GM19023 (cell line): Measurements from ENCODE around the gene RBM10.
A peak's percentile ranks its signal among the peaks of the same experiment; 100 is the strongest.
"Not testable (repeated sequence)": the region's sequence is repeated elsewhere in the genome, so short reads cannot be mapped to it uniquely, and the experiment has no call there.

Experiments used
- ATAC-seq: cut with Tn5 transposase; IDR thresholded peaks from one replicate; pipeline ENCODE4 v1.9.1; 2021; ENCODE audit warnings: mild to moderate bottlenecking, moderate library complexity; ENCODE audit not compliant: unreplicated experiment

Gene RBM10, protein sequence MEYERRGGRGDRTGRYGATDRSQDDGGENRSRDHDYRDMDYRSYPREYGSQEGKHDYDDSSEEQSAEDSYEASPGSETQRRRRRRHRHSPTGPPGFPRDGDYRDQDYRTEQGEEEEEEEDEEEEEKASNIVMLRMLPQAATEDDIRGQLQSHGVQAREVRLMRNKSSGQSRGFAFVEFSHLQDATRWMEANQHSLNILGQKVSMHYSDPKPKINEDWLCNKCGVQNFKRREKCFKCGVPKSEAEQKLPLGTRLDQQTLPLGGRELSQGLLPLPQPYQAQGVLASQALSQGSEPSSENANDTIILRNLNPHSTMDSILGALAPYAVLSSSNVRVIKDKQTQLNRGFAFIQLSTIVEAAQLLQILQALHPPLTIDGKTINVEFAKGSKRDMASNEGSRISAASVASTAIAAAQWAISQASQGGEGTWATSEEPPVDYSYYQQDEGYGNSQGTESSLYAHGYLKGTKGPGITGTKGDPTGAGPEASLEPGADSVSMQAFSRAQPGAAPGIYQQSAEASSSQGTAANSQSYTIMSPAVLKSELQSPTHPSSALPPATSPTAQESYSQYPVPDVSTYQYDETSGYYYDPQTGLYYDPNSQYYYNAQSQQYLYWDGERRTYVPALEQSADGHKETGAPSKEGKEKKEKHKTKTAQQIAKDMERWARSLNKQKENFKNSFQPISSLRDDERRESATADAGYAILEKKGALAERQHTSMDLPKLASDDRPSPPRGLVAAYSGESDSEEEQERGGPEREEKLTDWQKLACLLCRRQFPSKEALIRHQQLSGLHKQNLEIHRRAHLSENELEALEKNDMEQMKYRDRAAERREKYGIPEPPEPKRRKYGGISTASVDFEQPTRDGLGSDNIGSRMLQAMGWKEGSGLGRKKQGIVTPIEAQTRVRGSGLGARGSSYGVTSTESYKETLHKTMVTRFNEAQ

DNA sequence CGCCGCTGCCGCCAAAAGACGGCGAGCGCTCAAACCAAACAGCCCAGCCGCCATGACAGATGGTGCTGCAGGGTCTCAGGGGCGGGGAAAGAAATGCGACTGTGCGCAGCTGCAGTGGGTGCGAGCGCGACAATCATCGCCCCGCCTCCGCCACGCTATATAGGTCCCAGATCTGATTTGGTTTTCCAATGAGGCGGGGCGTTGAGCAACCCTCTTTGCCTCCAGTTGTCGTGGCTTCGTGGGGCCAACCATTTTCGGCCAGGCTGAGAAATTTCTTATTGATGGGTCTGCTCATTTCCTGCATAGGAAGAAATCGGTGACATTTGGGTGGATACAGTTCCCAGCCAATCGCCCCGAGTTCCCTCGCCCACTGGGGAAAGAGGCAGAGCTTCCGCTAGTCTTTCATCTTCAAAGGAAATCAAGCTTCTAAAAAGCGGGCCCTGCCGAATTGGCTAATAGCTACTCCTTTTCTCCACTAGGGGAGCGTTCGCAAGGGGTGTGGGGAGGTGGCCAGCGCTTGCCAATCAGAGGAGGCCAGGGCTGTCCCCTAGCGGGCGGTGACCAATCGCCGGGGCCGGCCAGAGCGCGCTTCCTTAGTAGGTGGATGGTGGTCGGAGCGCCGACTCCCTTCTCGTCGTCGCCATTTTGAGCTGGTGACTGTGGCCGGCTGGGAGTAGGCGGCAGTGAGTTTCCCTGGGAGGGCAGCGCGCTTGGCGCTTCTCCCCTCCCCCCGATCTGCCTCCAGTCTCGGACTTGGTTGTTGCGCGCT, at the start of gene RBM10, which contains the start of gene NDUFB11:
RBM10 (plus strand) TSS at position 596 of the 769 bp plus-strand sequence. CDS start 2,261 bp downstream, outside the sequence.
NDUFB11 (minus strand) TSS at position 77 of the 769 bp plus-strand sequence; CDS start at position 54, 23 bp downstream.
- ATAC-seq: peak; percentile 89

DNA sequence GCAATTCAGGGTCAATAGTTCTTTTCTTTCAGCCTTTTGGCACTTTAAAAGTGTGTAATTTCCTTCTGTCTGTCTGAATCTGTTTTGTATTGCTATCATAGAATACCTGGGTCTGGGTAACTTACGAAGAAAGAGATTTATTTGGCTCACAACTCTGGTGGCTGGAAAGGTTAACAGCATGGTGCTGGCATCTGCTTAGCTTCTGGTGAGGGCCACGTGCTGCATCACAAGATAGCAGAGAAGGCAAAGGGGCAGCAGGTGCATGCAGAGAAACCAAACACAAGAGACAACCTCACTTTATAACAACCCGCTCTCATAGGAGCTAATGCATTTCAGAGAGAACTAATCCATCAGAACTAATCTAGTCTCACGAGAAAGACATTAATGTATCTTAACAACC, 48.0 kb upstream of the RBM10 start:
- ATAC-seq: no peak

DNA sequence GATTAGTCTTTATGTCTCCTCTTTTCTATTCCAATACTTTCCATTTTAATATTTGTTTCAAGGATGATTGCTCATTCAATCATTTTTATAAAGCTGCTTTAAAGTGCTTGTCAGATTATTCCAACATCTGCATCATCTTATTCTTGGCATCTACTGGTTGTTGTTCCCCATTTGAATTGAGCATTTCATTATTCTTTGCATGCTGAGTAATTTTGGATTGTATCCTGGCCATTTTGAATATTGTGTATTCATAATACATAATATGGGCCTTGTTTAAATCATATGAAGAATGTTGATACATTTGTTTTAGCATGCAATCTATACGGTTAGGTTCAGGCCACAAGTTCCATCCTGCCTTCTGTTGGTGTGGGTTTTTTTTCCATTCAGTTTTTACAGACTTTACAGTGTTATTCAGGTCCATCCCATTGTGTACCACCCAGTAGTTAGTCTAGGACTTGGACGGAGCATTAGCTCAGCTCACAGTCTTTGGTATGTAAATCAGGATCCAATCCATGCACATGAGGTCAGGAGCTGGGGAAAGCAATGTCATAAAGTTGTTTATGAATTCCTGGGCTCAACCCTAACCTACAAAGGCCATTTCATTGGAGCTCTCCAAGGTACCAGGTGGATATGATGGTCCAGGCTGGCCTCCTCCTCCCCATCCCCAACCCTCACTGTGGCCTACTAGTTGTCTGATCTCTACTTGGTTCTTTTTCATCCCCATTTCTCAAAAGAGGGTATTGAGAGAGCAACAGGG, 46.5 kb upstream of the RBM10 start:
- ATAC-seq: no peak

DNA sequence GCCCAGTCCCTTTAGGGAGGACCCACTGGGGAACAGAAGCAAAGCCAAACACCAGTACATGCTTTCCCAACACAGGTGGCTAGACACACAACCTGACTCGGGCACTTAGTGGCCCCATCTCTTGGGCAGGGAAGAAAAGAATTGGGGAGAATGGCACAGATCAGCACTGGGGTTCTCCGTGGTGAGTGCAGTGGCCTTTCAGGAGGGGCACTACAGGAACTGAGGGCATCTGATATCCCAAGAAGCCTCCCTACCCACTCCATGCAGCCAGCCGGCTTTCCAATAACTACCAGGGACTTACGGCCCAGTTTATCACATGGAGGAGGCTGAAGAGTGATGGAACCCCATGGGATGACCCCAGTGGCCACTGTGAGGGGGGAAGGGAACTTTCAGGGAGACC, 43.8 kb upstream of the RBM10 start:
- no peak for ATAC-seq

DNA sequence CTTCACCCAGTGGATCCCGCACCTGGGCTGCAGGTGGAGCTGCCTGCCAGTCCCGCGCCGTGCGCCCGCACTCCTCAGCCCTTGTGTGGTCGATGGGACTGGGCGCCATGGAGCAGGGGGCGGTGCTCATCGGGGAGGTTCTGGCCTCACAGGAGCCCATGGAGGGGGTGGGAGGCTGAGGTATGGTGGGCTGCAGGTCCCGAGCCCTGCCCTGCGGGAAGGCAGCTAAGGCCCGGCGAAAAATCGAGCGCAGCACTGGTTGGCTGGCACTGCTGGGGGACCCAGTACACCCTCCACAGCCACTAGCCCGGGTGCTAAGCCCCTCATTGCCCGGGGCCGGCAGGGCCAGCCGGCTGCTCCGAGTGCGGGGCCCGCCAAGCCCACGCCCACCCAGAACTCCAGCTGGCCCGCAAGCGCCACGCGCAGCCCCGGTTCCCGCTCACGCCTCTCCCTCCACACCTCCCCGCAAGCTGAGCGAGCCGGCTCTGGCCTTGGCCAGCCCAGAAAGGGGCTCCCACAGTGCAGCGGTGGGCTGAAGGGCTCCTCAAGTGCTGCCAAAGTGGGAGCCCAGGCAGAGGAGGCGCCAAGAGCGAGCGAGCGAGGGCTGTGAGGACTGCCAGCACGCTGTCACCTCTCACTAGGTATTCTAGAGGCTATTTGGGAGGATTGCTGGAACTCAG, 33.9 kb upstream of the RBM10 start:
- ATAC-seq: not testable (repeated sequence)

DNA sequence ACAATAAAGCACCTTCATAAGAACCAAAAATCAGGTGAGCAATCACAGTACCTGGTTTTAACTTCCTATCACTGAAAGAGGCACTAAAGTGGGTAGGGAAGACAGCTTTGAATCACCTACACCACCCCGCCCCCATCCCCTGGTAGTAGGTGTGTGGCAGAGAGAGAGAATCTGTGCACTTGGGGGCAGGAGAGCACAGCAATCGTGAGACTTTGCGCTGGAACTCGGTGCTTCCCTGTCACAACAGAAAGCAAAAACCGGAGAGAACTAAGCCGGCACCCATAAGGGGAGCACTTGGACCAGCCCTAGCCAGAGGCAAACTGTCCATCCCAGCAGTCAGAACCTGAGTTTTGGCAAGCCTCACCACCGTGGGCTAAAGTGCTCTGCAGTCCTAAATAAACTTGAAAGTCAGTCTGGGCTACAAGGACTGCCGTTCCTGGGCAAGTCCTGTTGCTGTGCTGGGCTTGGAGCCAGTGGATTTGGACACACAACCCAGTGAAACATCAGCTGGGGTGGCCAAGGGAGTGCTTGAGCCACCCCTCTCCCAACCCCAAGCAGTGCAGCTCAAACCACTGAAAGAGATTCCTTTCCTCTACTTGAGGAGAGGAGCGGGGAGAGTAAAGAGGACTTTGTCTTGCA, 32.6 kb upstream of the RBM10 start:
- no peak for ATAC-seq

DNA sequence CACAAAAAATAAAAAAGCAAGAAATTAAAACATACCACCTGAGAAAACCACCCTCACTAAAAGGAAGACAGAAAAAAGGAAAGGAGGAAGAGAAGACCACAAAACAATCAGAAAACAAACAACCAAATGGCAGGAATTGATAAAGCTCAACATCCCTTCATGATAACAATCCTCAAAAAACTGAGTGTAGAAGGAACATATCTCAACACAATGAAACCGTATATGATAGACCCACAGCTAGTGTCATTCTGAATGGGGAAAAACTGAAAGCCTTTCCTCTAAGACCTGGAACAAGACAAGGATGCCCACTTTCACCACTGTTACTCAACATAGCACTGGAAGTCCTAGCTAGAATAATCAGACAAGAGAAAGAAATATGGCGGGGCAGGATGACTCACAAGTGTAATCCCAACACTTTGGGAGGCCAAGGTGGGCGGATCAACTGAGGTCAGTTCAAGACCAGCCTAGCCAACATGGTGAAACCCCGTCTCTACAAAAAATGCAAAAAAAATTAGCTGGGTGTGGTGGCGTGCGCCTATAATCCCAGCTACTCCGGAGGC, 28.4 kb upstream of the RBM10 start:
- ATAC-seq: not testable (repeated sequence)

DNA sequence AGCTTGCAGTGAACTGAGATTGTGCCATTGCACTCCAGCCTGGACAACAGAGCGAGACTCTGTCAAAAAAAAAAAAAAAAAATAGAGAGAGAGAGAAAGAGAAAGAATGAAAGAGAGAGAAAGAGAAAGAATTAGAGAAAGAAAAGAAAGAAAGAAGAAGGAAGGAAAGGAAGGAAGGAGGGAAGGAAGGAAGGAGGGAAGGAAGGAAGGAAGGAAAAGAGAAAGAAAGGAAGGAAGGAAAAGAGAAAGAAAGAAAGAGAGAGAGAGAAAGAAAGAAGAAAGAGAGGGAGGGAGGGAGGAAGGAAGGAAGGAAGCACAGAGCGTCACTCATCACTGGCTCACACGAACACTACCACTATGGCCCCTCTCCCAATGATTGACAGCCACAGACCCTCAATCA, 20.6 kb upstream of the RBM10 start:
- ATAC-seq: not testable (repeated sequence)

DNA sequence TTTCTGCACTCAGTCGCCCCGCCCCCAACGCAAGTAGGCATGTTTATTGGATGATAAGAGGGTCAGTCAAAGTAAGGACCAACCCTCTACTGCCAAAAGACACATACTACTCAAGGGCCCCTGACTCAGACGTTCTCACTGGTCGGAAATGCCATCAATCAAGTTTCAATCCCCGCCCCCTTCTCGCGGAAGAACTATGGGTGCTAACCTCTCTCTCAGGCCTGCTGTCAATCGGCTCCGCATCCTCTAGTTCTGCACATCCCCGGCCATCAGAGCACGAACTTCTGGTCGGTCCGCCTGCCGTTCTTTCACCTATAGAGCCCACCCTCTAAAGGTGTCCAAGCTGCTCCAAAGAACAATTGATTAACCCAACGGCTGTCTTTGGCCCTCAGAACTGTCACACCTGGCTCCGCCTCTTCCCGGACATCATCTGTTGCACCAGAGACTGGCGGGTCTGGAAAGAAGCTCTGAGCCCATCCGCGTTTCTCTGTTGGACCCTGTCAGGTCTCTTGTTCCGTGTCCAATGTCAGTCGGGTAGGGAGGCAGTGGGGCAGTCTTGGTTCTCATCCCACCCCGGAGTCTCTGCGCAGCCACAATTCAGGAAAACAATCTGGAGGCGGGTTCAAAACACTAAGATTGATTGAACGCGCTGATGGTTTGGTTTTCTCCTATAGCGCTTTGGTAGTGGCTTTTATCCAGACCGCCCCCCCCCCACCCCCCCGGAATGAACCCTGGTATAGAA, 15.7 kb upstream of the RBM10 start:
- peak; percentile 96 for ATAC-seq

DNA sequence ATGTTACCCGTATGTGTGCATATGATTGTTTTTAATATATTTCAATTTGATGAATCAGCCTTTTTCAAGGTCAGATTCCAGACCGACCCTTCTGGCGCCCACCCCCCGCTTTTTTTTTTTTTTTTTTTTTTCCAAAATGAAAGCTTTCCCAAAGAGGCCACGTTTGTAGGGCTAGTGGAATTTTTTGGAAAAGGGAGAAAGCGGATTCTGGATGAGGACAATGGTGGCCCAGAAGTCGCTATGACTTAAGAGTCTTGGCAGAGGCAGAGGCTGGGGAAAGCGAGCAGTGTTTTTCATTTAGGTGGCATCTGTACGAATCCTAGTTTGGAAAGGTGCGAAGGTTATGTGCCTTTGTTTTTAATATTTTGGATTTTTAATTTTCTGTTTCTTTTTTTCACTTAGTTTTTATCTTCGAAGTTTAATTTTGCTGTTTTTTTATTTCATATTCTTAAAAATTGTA, 15.1 kb upstream of the RBM10 start:
- no peak for ATAC-seq

DNA sequence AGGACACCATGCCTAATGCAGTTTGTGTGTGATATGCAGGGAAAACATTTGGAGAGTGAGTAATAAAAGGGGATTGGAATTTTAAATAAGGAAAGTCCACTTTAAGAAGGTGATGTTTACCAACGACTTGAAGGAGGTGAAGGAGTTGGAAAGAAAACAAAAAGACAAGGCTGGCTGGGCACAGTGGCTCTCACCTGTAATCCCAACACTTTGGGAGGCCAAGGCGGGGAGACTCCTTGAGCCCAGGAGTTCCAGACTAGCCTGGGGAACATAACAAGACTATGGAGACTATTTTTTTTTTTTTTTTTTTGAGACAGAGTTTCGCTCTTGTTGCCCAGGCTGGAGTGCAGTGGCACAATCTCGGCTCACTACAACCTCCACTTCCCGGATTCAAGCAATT, 11.5 kb upstream of the RBM10 start:
- ATAC-seq: no peak

DNA sequence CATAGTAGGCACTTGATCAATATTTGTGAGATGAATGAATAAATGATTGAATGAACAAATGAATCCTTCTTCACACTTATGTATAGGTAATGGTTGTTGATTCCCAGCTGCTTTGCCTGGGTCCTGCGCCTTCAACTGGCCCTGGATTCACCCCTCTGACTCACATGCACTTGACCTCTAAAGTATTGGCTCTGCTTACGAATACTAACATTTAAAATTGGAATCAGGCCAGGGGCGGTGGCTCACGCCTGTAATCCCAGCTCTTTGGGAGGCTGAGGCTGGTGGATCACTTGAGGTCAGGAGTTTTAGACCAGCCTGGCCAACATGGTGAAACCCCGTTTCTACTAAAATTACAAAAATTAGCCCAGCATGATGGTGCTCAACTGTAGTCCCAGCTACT, 9.4 kb upstream of the RBM10 start:
- ATAC-seq: not testable (repeated sequence)

DNA sequence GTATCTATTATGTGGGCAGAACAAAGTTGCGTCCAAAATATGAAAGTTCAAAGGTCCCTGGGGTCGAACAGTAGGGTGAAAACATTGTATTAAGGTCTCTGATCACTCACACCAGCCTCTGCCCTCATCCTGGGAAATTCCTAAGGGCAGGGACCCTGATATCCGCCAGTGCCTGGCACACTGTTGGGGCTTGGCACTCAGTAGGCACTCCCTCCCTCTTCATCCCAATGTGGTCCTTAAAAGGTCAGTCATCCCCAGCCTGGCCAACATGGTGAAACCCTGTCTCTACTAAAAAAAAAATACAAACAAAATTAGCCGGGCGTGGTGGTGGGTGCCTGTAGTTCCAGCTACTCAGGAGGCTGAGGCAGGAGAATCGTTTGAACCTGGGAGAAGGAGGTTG, 6.8 kb upstream of the RBM10 start:
- ATAC-seq: no peak

DNA sequence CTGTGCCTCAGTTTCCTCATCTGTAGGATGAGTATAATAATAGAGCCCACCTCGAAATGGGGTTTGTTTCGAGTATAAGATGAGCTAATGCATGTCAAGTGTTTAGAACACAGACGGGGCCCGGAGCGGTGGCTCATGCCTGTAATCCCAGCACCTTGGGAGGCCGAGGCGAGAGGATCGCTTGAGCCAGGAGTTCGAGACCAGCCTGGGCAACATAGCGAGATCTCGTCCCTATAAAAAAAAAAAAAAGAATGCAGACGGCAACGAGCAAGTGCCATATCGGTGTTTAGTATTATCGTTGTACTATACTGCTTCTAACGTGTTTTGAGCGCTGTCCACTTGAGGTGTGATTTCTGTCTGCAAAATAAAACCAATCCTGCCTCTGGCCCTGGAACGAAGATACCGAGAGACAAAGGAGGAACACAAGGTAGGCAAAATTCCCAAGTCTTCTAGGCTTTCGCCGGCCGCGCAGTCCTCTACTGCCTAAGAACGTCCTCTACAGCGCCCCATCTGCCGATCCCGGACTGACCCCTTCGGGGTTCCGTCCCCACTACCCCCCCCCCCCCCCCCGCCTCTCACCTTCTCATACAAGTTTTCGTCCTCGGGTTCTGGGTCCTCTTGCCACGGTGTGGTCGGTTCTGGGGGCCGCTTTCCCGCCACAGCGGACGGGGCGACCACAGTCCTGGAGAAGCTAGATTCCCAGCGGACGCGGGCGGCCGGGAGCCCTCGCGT, 961 bp upstream of the RBM10 start:
- ATAC-seq: peak; percentile 6

DNA sequence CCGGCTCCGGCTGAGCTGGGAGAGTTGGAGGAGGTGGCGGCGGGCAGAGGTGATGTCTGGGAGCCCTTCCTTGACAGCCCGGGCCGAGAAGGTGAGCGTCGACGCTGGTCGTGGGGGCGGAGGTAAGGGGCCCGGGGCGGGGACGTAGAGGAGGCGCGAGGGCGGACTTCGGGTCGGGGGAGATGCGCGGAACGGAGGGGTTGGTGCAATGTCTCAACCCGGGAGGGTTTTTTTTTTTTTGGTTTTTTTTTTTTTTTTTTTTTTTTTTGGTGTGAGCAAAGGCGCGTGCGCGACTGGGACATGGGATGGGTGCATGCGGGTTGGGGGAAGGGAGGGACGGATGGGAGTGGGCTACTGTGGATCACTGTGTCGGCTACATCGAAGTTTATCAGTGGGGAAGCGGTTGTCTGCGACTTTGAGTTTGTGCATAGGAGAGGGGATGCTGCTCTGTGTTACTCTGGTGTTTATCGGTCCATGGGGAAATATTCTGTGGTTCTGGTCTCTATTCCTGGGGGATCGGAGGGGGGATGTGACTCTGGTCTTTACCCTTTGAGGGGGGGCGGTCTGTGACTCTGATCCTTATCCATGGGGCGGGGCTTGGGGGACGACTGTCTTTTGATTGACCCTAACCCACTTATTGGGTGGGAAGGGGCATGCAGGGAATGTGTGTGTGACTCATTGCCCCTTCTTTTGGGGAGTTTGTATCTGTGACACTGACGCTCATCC, 537 bp downstream of the RBM10 start:
- ATAC-seq: peak; percentile 30

DNA sequence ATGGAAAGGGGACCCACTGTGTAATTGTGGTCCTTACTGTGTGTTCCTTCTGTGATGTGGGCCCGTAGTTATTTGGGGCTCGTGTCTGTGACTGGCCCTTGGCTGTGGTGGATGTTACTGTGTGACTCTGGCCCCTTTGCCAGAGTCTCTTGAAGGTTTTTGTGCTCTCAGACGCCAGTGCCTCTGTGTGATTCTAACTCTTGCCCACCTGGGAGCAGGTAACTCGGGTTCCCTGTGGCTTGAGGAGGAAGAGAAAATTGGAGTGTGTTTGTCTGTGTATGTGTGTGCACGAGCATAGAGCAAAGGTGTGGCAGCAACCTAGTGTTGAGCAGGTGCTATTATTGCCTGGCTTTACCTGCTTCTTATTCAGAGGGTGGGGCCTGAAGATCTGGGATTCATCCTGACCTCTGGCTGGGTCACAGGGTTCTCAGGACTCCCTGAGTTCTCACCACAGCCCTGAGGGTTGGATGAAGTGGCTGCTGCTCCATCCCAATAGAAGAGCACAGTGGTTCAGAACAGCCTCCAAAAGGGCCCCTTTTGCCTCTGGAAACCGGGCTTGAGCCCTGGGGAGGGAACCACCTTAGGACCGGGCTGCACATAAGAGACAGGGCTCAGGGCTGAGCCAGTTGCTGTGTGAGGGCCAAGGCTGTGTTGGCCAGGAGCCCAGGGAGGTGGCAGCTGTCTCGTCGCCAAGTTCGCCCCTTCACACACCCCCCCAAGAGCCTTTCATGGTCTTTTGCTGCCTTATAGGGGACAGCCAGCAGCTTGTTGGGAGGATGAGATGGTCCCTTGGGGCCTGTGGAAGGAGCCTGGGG, 1.3 kb downstream of the RBM10 start:
- ATAC-seq: no peak
